HFFc6 (cell line): ENCODE data around the gene SHLD1. TPM values are rescaled to one million over a fixed set of nuclear protein-coding genes. Genes with fewer than 3 reads are reported as not detected.

Experiments used
- DNase-seq: peaks from one replicate; pipeline ENCODE4 v3.0.0-alpha.2; 2018
- H3K27ac Mint-ChIP-seq: 2 replicates; pipeline ENCODE4 v1.8.0; 2020; ENCODE audit warnings: mild to moderate bottlenecking, mixed read lengths
- H3K27me3 Mint-ChIP-seq: 2 replicates; pipeline ENCODE4 v1.8.0; 2021; ENCODE audit warnings: mild to moderate bottlenecking, moderate library complexity, mixed read lengths; ENCODE audit not compliant: insufficient read depth
- H3K36me3 Mint-ChIP-seq: 2 replicates; pipeline ENCODE4 v1.8.0; 2021; ENCODE audit warnings: low read depth, mixed read lengths
- H3K4me1 Mint-ChIP-seq: 2 replicates; pipeline ENCODE4 v1.8.0; 2020; ENCODE audit warnings: low read depth, mixed read lengths
- H3K4me3 Mint-ChIP-seq: 2 replicates; pipeline ENCODE4 v1.8.0; 2020; ENCODE audit warnings: mild to moderate bottlenecking, moderate library complexity, mixed read lengths
- H3K9me3 Mint-ChIP-seq: 2 replicates; pipeline ENCODE4 v1.8.0; 2020; ENCODE audit warnings: mild to moderate bottlenecking, mixed read lengths
- CTCF ChIP-seq: fragments of 200-600 bp; sonication (generic); IDR thresholded peaks from 2 replicates; pipeline ENCODE4 v1.5.0; 2021; ENCODE audit warnings: antibody characterized with exemption, mild to moderate bottlenecking
- total RNA-seq, 6 experiments: library from RNA; stranded (reverse); fragmentation: NEBNext Ultra II Directional; extraction: Animal tissue kit (Norgen Biotek cat#: 25700); gene quantifications; 2 replicates in 1 of 6; 3 replicates in 5 of 6; pipeline ENCODE4 v1.2.3, GENCODE V29; 2021

SHLD1 gene
- total RNA-seq, 6 experiments from 2014 or later = 3.5 to 4.4 (median 3.8) TPM

GRCh38 chr20:5862703-5863039 is 112.5 kb downstream of the SHLD1 start:
- peaks cover 38% of the 10 kb centered on the region for H3K4me1 Mint-ChIP-seq
- no peaks in the 10 kb centered on the region for H3K36me3 Mint-ChIP-seq
- H3K4me3 Mint-ChIP-seq = peak overlapping the region; percentile 54; the same call in 1 of the 2 replicates
- peak overlapping the region; percentile 58 for H3K27ac Mint-ChIP-seq
- no peak for TF ChIP-seq CTCF
- no peaks in the 10 kb centered on the region for H3K9me3 Mint-ChIP-seq
- H3K27me3 Mint-ChIP-seq = no peaks in the 10 kb centered on the region
- DNase-seq = no peak

DNA sequence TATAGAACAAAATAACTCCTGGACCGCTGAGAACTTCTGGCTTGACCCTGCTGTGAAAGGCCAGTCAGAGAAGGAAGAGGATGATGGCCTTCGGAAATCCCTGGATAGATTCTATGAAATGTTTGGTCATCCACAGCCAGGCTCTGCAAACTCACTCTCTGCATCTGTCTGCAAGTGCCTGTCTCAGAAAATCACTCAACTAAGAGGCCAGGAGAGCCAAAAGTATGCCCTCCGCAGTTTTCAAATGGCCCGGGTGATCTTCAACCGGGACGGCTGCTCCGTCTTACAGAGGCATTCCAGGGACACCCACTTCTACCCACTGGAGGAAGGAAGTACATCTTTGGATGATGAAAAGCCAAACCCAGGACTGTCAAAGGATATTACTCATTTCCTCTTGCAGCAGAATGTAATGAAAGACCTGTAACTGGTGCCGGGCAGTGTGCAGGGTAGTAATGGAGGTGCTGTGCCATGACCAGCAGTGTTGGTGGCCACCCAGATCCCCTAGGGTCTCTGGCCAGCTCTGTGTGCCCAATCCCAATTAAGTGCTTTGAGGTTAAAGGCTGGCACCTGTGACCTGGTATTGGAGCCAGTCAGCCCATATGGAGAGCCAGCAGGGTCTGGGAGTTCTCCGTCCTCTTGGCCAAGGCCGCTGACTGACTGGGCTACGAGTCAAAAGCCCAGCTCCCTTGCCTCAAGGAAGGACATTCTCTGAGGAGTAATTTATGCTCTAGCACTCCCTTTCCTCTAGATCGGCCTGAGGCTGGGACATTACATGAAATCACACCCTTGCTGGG is 113.0 kb downstream of the SHLD1 start:
- peak; percentile 55 for DNase-seq
- Mint-ChIP-seq H3K36me3 (no peaks in the 10 kb centered on the region), H3K27ac (peak overlapping the region; percentile 58), H3K9me3 (no peaks in the 10 kb centered on the region), H3K4me1 (peaks cover 38% of the 10 kb centered on the region), H3K4me3 (peak overlapping the region; percentile 54), H3K27me3 (no peaks in the 10 kb centered on the region)
- no peak for TF ChIP-seq CTCF

DNA sequence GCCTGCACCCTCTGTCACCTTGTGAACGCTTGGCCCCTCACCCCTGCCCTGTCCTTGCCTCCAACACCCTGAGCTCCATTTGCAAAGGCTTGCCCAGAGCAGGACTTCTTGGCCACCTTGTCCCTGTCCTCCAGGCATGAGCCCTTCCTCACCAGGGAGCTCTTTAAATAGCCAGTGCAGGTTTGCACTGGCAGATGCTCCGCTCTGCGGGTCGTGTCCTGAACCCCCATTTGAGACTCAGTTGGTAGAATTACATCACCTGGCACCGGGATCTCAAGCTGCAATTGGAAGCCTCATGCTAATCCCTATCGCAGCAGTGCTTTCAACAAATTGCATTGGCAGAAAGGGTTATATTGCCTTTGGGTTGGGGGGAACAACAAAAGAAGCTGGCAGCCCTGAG is 114.2 kb downstream of the SHLD1 start:
- peaks cover 2% of the 10 kb centered on the region for H3K27me3 Mint-ChIP-seq
- no peaks in the 10 kb centered on the region for H3K36me3 Mint-ChIP-seq
- H3K27ac Mint-ChIP-seq = peak overlapping the region; percentile 69
- no peak for TF ChIP-seq CTCF
- peaks cover 38% of the 10 kb centered on the region for H3K4me1 Mint-ChIP-seq
- H3K9me3 Mint-ChIP-seq = no peaks in the 10 kb centered on the region
- no peak for DNase-seq
- H3K4me3 Mint-ChIP-seq = no peak overlapping the region

DNA sequence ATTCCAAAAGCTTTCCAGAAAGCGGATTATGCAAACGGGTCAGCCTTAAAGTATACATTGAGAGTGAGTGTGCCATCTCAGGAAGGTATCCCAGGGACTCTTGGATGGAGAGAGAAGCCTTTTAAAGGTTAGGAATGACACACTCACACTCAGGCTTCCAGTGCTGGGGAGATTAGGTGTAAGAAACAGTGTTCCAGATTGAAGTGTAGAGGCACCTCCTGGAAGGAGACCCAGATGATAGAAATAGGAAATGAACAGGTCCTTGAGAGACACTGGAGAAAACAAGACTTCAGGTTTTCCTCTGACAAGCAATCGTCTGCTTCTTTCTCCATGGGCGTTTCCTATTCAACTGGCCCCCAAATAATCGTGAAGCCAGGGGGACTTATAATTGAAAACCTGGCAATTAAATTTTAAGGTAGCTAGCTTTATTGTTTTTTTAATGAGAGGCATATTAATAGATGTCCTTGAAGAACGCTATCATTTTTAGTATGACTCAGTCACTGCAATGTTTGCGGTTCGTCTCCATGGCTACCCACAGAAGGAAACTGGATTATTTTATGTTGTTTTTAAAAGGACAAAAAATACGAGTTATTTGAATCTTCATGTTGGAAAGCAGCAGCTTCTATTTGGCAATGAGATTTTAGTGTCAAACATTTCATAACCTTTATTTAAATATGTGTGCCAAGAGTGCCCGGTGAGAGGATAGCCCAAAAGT is 114.8 kb downstream of the SHLD1 start:
- Mint-ChIP-seq H3K27ac (peak overlapping the region; percentile 69), H3K4me3 (no peak overlapping the region)
- DNase-seq = peak; percentile 50

DNA sequence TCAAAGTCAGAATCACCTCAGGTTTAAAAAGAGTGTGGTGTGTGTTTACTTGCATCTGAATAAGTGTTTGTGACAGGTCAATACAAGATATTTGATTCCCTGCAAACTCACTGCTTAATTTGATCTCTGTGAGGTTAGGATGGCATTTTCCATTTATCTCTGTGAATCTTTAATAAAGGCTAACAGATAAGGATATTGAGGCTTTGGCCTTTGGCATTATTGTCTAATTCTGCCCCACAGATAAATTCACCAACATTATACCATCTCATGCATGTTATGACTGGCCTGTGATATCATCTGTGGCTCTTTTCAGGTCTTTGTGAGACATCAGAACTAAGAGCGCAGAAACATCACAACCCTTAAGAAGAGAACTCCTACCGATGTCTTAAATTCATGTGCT is 115.4 kb downstream of the SHLD1 start:
- TF ChIP-seq CTCF = no peak
- Mint-ChIP-seq H3K4me3 (no peak overlapping the region), H3K9me3 (no peaks in the 10 kb centered on the region)

More for the DNA sequence above, 114.8 kb downstream of the SHLD1 start:
- Mint-ChIP-seq H3K27me3 (peaks cover 2% of the 10 kb centered on the region), H3K36me3 (no peaks in the 10 kb centered on the region), H3K9me3 (no peaks in the 10 kb centered on the region), H3K4me1 (peaks cover 38% of the 10 kb centered on the region)
- TF ChIP-seq CTCF = no peak

More for the DNA sequence above, 115.4 kb downstream of the SHLD1 start:
- Mint-ChIP-seq H3K36me3 (no peaks in the 10 kb centered on the region), H3K27ac (peak overlapping the region; percentile 55), H3K27me3 (peaks cover 2% of the 10 kb centered on the region), H3K4me1 (peaks cover 42% of the 10 kb centered on the region)
- no peak for DNase-seq
